Measurements from ENCODE around the gene STAM2.

DNA sequence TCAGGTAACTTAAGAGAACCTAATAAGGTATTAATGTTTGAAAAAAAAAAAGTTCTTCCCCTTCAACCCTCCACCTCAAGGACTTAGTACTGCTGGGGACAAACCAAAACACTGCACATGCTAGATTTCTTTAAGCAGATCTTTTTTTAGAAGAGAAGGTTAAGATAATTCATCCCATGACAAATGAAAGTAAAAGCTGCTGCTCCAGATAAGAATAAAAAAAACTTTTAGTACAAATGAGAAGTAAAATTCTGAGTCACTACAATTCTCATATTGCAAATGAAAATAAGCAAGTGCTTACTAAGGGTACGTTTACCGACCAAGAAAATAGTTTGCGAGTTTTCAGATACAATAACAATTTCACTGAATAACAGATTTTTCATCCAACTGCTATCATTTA lies 8.9 kb downstream of the STAM2 start:
- TF ChIP-seq POLR2A (IDR thresholded peaks at IDR 0.05) = no peak
- TF ChIP-seq, protein P1, sequence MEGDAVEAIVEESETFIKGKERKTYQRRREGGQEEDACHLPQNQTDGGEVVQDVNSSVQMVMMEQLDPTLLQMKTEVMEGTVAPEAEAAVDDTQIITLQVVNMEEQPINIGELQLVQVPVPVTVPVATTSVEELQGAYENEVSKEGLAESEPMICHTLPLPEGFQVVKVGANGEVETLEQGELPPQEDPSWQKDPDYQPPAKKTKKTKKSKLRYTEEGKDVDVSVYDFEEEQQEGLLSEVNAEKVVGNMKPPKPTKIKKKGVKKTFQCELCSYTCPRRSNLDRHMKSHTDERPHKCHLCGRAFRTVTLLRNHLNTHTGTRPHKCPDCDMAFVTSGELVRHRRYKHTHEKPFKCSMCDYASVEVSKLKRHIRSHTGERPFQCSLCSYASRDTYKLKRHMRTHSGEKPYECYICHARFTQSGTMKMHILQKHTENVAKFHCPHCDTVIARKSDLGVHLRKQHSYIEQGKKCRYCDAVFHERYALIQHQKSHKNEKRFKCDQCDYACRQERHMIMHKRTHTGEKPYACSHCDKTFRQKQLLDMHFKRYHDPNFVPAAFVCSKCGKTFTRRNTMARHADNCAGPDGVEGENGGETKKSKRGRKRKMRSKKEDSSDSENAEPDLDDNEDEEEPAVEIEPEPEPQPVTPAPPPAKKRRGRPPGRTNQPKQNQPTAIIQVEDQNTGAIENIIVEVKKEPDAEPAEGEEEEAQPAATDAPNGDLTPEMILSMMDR (IDR thresholded peaks at IDR 0.05) = no peak

Measured in vagina (tissue), 2 donors.